ENCODE measurements around the gene CLCN3.

The CLCN3 gene

GRCh38 chr4:169615467-169616106, 4.8 kb upstream of the CLCN3 start:
- Histone ChIP-seq H3K4me1 (peaks cover 4% of the 10 kb centered on the region), H3K4me3 (ENCODE audit: low read depth, low read length) (no peak overlapping the region), H3K9me3 (no peaks in the 10 kb centered on the region), H3K27me3 (no peaks in the 10 kb centered on the region), H3K36me3 (peaks cover 3% of the 10 kb centered on the region)
- DNase-seq = no peak
- TF ChIP-seq CTCF (IDR thresholded peaks at IDR 0.05; ENCODE audit: low read depth, low read length) = no peak

DNA sequence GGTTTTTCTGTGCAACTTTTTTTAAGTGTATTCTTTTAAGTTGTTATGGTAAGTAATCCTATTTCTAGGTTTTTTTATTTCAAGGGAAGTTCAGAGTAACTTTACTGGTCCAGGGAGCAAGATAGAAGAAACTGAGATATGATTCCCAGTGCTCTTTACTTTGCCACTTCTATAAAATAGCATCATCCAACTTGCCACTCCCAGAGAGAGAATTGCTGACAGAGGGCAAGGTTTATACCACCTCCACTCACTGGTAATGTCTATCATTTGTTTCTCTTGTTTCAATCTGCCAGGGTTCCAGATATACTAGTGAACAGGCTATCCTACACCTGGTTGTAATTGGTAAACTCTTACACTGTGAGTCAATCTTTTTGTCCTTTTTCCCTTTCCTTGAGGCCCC, 3.5 kb upstream of the CLCN3 start:
- no peaks in the 10 kb centered on the region for H3K9me3 ChIP-seq
- H3K4me1 ChIP-seq = peaks cover 4% of the 10 kb centered on the region
- no peak for DNase-seq
- no peak overlapping the region for H3K4me3 ChIP-seq (ENCODE audit: low read depth, low read length)
- TF ChIP-seq CTCF (IDR thresholded peaks at IDR 0.05; ENCODE audit: low read depth, low read length) = no peak
- no peaks in the 10 kb centered on the region for H3K27me3 ChIP-seq
- H3K36me3 ChIP-seq = peaks cover 3% of the 10 kb centered on the region

DNA sequence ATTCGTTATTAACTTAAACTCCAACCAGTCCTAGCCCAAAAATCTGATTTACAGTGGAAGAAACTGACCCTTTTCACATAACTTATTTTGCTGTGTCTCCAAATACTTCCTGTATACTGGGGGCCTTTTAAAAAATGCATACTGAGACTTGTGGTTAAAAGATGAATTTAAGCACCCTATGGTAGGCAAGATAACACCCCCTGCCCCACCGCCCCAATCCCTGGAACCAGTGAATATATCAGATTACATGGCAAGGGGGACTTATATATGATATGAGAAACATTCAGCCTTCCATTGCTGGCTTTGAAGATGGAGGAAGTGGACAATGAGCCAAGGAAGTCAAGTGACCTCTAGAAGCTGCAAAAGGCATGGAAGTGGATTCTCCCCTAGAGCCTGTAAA, 3.1 kb upstream of the CLCN3 start:
- H3K27me3 ChIP-seq = no peaks in the 10 kb centered on the region
- H3K9me3 ChIP-seq = no peaks in the 10 kb centered on the region
- H3K4me3 ChIP-seq (ENCODE audit: low read depth, low read length) = no peak overlapping the region
- TF ChIP-seq CTCF (IDR thresholded peaks at IDR 0.05; ENCODE audit: low read depth, low read length) = no peak
- peaks cover 4% of the 10 kb centered on the region for H3K4me1 ChIP-seq
- peaks cover under 1% of the 10 kb centered on the region; the same call in 1 of the 2 replicates for H3K36me3 ChIP-seq
- no peak for DNase-seq

DNA sequence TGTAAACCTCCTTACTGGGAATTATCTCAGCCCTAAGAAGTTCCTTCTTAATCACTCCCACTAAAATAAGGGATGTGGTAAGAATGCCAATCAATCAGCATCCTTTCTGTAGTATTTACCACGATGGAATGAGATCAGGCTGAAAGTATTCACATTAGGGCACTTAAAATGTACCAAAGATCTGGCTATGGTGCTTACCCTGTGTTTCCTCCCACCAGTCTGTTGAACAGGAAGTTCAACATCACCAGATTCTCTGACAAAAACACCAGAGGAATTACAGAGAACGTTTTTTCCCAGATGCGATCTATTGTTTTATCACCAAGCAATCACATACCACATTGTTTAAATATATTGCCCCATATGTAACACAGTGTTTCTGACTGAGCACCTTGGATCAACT, 2.1 kb upstream of the CLCN3 start:
- Histone ChIP-seq H3K36me3 (no peaks in the 10 kb centered on the region), H3K4me3 (ENCODE audit: low read depth, low read length) (no peak overlapping the region), H3K9me3 (no peaks in the 10 kb centered on the region), H3K4me1 (peaks cover 3% of the 10 kb centered on the region), H3K27me3 (no peaks in the 10 kb centered on the region)
- no peak for TF ChIP-seq CTCF (IDR thresholded peaks at IDR 0.05; ENCODE audit: low read depth, low read length)
- DNase-seq = no peak

- Histone ChIP-seq H3K4me3 (ENCODE audit: low read depth, low read length) (no peak overlapping the region), H3K4me1 (no peaks in the 10 kb centered on the region; the same call in 1 of the 2 replicates), H3K36me3 (no peaks in the 10 kb centered on the region), H3K9me3 (no peaks in the 10 kb centered on the region), H3K27me3 (no peaks in the 10 kb centered on the region)
- no peak for DNase-seq
- no peak for TF ChIP-seq CTCF (IDR thresholded peaks at IDR 0.05; ENCODE audit: low read depth, low read length)
Observed at GRCh38 chr4:169618986-169619385, 1.4 kb upstream of the CLCN3 start.

- peak; percentile 61 for TF ChIP-seq CTCF (IDR thresholded peaks at IDR 0.05; ENCODE audit: low read depth, low read length)
- Histone ChIP-seq H3K27me3 (no peaks in the 10 kb centered on the region), H3K4me1 (no peaks in the 10 kb centered on the region; the same call in 1 of the 2 replicates), H3K9me3 (no peaks in the 10 kb centered on the region), H3K4me3 (ENCODE audit: low read depth, low read length) (peak overlapping the region; percentile 88), H3K36me3 (no peaks in the 10 kb centered on the region)
- DNase-seq = peak; percentile 36
Observed at GRCh38 chr4:169619518-169619957, 840 bp upstream of the CLCN3 start.

All from BE2C (cell line).